ENCODE measurements around the gene LYST. TPM values are rescaled to one million over a fixed set of nuclear protein-coding genes. Genes with fewer than 3 reads are reported as not detected.

LYST gene
- total RNA-seq, 1 donor from 2014 or later: 16.4 TPM

DNA sequence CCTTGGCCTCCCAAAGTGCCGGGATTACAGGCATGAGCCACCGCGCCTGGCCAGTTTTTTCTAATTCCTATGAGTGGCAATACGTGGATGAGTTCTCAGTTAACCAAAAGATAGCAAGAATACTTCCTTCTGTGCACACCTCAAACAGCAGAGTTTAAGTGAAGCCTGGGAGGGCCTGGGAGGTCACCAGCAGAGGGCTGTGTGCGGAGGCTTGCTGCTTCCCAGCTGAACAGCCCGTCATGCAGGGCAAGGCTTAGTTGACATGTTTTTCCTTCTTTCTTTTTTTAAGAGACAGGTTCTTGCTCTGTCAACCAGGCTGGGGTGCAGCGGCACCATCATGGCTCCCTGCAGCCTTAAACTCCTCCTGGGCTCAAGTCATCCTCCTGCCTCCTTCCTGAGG is 234.9 kb downstream of the LYST start:
- Mint-ChIP-seq H3K27me3 (ENCODE audit: low read depth) (no peaks in the 10 kb centered on the region), H3K36me3 (ENCODE audit: low read depth) (no peaks in the 10 kb centered on the region), H3K27ac (ENCODE audit: unreplicated experiment) (no peak overlapping the region), H3K4me1 (ENCODE audit: low read depth) (peaks cover 17% of the 10 kb centered on the region), H3K9me3 (ENCODE audit: low read depth) (no peaks in the 10 kb centered on the region), H3K4me3 (ENCODE audit: unreplicated experiment) (no peak overlapping the region)
- TF ChIP-seq CTCF (IDR thresholded peaks at IDR 0.05): no peak
- no peak for DNase-seq (ENCODE audit: low spot score)

GRCh38 chr1:235628316-235629005 is 238.2 kb downstream of the LYST start:
- Mint-ChIP-seq H3K27ac (ENCODE audit: unreplicated experiment) (no peak overlapping the region), H3K4me1 (ENCODE audit: low read depth) (peaks cover 35% of the 10 kb centered on the region)

GRCh38 chr1:235625831-235626230 is 240.9 kb downstream of the LYST start:
- DNase-seq (ENCODE audit: low spot score): no peak
- Mint-ChIP-seq H3K4me3 (ENCODE audit: unreplicated experiment) (no peak overlapping the region), H3K4me1 (ENCODE audit: low read depth) (peaks cover 21% of the 10 kb centered on the region), H3K9me3 (ENCODE audit: low read depth) (no peaks in the 10 kb centered on the region), H3K27ac (ENCODE audit: unreplicated experiment) (no peak overlapping the region), H3K36me3 (ENCODE audit: low read depth) (no peaks in the 10 kb centered on the region), H3K27me3 (ENCODE audit: low read depth) (peaks cover 2% of the 10 kb centered on the region)
- TF ChIP-seq CTCF (IDR thresholded peaks at IDR 0.05): no peak

More at GRCh38 chr1:235628316-235629005, 238.2 kb downstream of the LYST start:
- no peak for TF ChIP-seq CTCF (IDR thresholded peaks at IDR 0.05)
- Mint-ChIP-seq H3K4me3 (ENCODE audit: unreplicated experiment) (no peak overlapping the region), H3K9me3 (ENCODE audit: low read depth) (no peaks in the 10 kb centered on the region), H3K27me3 (ENCODE audit: low read depth) (peaks cover 2% of the 10 kb centered on the region), H3K36me3 (ENCODE audit: low read depth) (no peaks in the 10 kb centered on the region)
- DNase-seq (ENCODE audit: low spot score): peak; percentile 57

DNA sequence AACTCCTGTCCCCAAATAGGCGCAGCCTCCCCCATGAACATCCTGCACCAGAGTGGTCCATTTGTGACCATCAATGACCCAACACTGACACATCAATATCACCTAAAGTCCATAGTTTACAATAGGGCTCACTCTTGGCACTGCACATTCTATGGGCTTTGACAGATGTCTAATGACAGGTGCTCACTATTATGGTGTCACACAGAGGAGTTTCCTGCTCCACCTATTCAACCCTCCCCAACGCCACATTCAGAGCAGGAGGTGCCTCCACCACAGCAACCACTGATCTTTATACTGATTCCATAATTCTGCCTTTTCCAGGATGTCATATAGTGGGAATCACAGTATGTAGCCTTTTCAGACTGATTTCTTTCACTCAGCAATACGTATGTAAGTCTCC is 241.4 kb downstream of the LYST start:
- peaks cover 21% of the 10 kb centered on the region for H3K4me1 Mint-ChIP-seq (ENCODE audit: low read depth)
- H3K9me3 Mint-ChIP-seq (ENCODE audit: low read depth): no peaks in the 10 kb centered on the region
- H3K36me3 Mint-ChIP-seq (ENCODE audit: low read depth): no peaks in the 10 kb centered on the region
- H3K4me3 Mint-ChIP-seq (ENCODE audit: unreplicated experiment): no peak overlapping the region
- TF ChIP-seq CTCF (IDR thresholded peaks at IDR 0.05): no peak
- H3K27ac Mint-ChIP-seq (ENCODE audit: unreplicated experiment): no peak overlapping the region
- peaks cover 2% of the 10 kb centered on the region for H3K27me3 Mint-ChIP-seq (ENCODE audit: low read depth)
- no peak for DNase-seq (ENCODE audit: low spot score)

- TF ChIP-seq CTCF (IDR thresholded peaks at IDR 0.05): no peak
- Mint-ChIP-seq H3K36me3 (ENCODE audit: low read depth) (no peaks in the 10 kb centered on the region), H3K4me3 (ENCODE audit: unreplicated experiment) (no peak overlapping the region), H3K4me1 (ENCODE audit: low read depth) (peaks cover 21% of the 10 kb centered on the region), H3K27ac (ENCODE audit: unreplicated experiment) (no peak overlapping the region), H3K27me3 (ENCODE audit: low read depth) (peaks cover 2% of the 10 kb centered on the region), H3K9me3 (ENCODE audit: low read depth) (no peaks in the 10 kb centered on the region)
- peak; percentile 20 for DNase-seq (ENCODE audit: low spot score)
These were observed 241.9 kb downstream of the LYST start for GRCh38 chr1:235624721-235625333.
